Activated CD4-positive, alpha-beta T cell treated with anti-CD3 and anti-CD28 coated beads, Interleukin-2, amount 50 U/mL, for 4 hours (primary cell): ENCODE results near the gene ST3GAL4.
"Not testable (repeated sequence)": the region's sequence is repeated elsewhere in the genome, so short reads cannot be mapped to it uniquely, and the experiment has no call there.

Experiments used
- DNase-seq, 2 experiments: peaks; one replicate each; pipeline ENCODE4 v3.0.0-alpha.2; 2020

ST3GAL4 gene

GRCh38 chr11:126331286-126331685, 24.2 kb upstream of the ST3GAL4 start:
- no peak for DNase-seq

DNA sequence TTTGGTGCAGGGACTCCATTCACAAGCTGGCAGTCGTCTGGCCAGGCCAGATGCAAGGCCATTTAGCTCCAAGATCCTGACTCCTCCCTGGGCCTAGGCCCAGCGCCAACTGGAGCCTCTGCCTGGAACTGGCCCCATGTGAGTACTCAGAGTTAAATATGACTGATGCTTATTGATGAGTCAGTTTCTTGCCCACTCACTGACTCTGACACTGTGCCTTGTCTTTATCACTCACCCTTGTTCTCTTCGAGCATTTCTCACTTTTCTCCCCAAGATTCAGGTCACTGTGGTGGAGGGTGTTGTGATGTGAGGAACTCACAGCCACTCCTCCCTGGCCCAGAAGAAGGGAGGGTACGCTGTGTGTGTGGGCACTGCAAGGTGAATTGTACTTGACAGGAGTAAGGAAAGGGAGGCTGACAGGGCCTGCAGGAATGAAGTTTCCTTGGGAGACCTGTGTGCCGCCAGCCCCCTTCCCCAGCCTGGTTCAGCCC, 23.2 kb upstream of the ST3GAL4 start:
- DNase-seq, result no peak

- no peak for DNase-seq
These were observed 22.3 kb upstream of the ST3GAL4 start for GRCh38 chr11:126333142-126333541.

- no peak for DNase-seq
These were observed 20.6 kb upstream of the ST3GAL4 start for GRCh38 chr11:126334659-126335462.

DNA sequence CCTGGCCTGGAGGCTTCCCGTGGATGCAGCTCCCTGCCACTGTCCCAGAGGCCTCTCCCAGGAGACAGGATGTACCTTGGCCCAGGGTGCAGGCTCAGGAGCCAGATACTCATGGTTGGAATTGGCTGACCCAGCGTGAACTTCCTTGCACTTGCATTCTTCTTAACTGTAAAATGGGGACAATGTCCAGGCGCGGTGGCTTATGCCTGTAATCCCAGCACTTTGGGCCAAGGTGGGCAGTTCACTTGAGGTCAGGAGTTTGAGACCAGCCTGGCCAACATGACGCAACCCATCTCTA, 20.1 kb upstream of the ST3GAL4 start:
- DNase-seq, result no peak

GRCh38 chr11:126336138-126336541, 19.3 kb upstream of the ST3GAL4 start:
- no peak for DNase-seq

- no peak for DNase-seq
These were observed 18.8 kb upstream of the ST3GAL4 start for GRCh38 chr11:126336671-126337101.

DNA sequence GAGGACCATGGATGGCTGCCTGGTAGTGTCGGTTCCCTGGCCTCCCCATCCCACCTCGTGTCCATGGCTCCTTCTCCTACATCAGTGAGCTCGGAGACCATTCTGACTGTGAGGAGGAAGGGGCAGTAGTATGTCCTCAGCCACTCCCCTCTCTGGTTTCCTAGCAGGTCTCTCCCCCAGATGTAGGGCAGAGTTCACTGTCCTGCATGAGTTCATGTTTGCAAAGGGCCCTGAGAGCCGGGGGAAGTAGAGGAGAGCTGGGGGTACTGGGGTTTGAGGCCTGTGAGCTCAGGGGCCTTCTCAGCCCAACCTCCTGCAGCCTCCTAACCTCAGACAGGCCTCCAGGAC, 18.4 kb upstream of the ST3GAL4 start:
- no peak for DNase-seq

GRCh38 chr11:126337474-126338241, 17.8 kb upstream of the ST3GAL4 start:
- DNase-seq, result no peak

DNA sequence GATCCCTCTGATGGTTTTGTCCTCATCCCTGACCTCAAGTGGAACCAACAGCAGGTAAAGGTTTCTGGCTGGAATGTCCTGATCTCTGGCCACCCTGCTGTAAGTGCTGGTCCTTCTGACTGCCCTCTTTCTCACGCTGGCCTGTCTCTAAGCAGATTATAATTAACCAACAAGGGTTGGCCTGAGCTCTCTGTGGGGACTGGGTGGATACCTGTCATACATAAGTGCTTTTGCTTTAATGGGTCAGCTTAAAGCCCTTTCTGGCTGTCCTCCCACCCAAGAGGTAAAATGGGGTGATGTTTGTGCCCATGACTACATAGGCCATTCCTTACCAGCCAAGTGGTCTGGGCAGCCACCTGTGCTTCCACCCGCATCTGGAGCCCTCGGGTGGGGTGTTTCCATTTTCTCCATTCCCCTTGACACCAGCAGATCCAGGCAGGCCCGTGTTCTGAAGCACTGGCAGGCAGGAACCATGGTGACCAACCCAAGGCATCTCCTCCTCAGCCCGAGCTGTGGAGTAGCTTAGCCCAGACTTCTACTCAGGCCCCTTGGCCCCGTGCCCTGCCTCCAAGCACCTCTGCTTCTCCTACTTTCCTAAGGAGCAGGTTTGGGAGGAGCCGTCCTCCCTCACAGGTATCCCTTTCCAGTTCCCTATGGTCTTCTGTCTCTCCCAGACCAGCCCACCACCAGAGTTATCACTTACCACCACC, 17.0 kb upstream of the ST3GAL4 start:
- no peak for DNase-seq

DNA sequence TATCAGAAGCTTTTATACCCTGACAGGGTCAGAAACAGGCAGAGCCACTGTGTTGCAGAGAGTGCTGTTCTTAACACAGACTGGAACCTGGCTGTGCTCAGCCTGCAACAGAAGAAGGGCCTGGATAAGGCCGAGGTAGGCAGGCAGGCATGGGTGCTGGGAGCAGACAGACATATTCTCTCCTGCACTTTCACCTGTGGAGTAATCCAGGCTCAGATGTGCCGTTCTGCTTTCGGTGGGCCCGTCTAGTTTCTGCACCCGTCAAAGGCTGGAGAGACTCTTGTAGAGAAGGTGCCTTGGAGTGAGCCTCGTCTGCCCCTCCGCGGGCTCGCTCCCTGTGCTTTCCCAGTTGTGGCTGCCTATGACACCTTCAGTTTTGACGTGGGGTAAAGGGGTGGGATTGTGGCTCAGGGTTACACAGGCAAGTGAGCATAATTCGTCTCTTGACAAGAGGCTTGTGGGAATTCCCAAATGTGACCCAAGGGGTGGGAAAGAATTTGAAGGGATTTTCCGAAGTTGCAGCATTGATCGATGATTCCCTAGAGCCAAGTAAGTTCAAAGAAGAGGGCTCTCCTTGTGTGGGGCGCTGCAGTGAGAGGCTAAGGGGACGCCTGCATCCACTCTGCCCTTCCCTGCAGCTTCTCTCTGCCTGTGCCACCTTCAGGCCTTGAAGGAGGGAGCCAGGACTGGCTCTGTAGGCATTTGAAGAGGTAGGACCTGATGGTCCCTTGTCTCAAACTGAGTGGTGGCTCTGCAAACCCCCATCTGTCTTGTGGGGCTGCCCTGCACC, 16.2 kb upstream of the ST3GAL4 start:
- no peak for DNase-seq

GRCh38 chr11:126339863-126340434, 15.5 kb upstream of the ST3GAL4 start:
- DNase-seq, result no peak

DNA sequence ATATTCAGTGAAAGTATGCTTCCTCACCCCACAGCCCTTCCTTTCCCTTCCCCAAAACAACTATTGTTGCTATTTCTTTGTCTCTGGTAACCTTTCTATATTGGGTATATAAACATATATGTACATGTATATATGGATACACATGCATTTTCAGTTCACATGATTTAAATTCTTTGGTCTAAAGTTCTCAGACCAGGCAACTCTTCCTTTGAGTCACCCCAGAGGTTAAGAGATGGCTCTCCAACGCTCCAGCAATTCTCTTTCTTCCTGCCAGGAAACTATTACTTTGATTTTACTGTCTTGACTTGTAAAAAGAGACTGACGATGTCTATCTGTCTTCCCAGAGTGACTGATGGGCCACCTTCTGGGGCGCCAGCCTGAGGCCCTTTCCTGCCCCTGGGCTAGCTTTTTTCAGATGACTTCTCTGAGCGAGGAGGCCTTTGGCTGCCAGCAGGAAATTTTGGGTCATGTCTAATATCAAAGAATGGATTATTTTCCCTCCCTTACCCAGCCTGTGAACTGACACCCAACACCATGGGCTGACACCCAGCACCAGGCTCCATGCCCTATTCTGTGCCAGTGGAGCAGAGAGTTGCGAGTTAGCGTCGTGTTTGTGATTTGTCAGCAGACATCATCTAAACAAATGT, 14.4 kb upstream of the ST3GAL4 start:
- DNase-seq, result no peak

DNA sequence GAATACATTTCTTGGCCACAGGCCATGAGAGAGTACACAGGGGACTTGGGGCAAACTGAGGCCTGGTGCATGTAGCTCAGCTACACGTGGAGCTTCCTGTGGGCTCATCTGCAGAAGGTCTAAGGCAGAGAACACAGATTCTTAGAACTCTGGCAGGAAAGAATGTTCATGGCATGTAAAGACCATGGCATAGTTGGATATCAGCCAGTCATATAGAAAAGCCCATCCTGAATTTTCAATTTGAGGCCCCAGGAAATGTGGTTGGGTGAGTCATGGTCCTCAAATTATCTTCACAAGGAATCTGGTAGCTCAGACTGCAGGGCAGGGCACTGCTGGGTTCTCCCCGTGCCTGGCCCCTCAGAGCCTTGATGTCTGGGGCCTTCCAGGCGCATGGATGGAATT, 13.7 kb upstream of the ST3GAL4 start:
- DNase-seq, result no peak

DNA sequence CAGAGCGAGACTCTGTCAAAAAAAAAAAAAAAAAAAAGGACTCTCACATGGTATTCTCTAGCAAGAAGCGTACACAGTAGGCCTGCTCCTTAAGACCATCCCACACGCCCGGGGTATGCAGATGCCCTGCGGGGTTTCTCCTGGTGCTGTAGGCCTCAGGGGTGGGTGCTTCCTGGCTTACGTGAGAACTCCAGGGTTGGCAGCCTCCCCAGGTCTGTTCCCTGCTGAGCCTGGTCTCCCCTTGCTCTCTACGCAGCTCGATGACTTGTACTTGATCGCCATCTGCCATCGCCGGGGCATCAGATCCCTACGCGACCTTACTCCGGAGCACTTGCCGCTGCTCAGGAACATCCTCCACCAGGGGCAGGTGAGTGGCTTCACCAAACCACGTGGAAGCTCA, 12.4 kb upstream of the ST3GAL4 start:
- DNase-seq, result no peak

- DNase-seq, result no peak
These were observed 11.1 kb upstream of the ST3GAL4 start for GRCh38 chr11:126344141-126345080.

- no peak for DNase-seq
These were observed 10.2 kb upstream of the ST3GAL4 start for GRCh38 chr11:126345283-126345682.

DNA sequence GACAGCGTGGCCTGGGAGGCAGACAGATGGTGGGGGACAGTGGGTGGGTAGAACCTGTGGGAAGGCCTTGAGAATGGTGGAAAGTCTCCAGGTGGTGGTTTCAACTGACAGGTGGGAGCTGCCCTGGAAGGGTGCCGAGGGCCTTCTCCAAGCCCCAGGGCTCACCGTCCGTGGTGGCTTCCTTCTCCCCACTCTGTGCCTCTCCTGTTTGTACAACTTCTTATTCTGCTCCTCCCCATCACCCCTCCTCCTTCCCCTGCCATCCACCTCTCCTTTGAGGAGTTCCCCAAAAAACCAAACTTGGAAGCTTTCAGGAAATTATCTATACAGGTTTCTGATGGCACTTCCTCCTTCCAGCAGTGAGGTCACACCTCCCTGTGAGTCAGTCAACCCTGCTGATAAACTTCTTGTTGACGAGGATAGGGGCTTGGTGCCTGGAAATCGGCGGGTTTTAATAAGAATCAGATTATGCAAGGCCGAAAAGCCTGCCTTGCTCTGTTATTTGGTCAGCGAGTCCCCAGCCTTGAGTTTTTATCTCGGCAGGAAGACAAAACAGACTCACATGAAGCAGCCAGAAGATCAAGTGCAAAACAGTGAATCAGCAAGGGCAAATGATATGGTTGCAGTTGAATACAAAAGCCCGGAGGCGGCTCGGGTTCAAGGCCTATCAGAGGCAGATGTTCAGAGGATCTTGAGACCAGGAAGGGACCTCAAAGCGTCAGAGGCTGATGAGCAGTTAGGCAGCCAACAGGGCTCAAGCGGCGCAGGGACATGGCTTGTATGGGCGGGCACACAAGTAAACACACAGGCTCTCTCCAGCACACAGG, 9.5 kb upstream of the ST3GAL4 start:
- DNase-seq, result no peak

- DNase-seq, result no peak
These were observed 8.9 kb upstream of the ST3GAL4 start for GRCh38 chr11:126346586-126346940.

DNA sequence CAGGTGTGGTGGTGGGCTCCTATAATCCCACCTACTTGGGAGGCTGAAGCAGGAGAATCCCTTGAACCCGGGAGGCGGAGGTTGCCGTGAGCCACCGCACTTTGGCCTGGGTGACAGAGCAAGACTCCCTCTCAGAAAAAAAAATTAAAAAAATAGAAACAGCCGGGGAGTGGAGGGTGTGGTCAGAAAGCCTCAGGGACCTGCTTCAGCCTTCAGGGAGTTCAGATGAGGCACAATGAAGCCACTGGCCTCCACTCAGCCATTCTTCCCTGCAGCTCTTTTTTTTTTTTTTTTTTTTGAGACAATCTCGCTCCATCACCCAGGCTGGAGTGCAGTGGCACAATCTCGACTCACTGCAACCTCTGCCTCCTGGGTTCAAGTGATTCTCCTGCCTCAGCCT, 8.5 kb upstream of the ST3GAL4 start:
- not testable (repeated sequence) for DNase-seq
